ENCODE data around the gene SLC46A1. TPM values are rescaled to one million over a fixed set of nuclear protein-coding genes. Genes with fewer than 3 reads are reported as not detected.

SLC46A1 gene
- total RNA-seq, 3 donors from 2014 or later = 11.2 to 22.7 (median 12.5) TPM

DNA sequence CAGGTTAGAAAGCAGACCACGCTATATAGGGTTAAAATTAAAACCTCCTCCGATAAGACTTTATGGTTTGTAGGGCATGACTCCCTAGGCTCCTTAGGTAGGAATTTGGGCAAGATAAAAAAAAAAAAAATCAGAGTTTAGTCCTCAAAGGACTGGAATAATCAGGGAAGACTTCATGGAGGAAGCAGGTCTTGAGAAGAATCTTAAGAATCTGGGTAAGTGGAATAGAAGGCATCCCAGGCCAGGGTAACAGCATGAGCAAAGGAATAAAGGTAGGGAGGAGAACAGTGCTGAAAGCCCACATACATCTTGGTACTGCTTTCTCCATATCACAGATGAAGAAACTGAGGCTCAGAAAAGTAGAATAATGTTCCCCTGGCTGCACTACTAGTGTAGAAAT is 15.4 kb downstream of the SLC46A1 start:
- intact Hi-C loops (cut with DNase I; ENCODE audit: low total_unique reads) = no loop called here
- H3K27ac ChIP-seq = no peak overlapping the region
- no peaks in the 10 kb centered on the region for H3K9me3 ChIP-seq
- DNase-seq (ENCODE audit: low spot score in 2 of 2) = no peak
- TF ChIP-seq, protein P1, sequence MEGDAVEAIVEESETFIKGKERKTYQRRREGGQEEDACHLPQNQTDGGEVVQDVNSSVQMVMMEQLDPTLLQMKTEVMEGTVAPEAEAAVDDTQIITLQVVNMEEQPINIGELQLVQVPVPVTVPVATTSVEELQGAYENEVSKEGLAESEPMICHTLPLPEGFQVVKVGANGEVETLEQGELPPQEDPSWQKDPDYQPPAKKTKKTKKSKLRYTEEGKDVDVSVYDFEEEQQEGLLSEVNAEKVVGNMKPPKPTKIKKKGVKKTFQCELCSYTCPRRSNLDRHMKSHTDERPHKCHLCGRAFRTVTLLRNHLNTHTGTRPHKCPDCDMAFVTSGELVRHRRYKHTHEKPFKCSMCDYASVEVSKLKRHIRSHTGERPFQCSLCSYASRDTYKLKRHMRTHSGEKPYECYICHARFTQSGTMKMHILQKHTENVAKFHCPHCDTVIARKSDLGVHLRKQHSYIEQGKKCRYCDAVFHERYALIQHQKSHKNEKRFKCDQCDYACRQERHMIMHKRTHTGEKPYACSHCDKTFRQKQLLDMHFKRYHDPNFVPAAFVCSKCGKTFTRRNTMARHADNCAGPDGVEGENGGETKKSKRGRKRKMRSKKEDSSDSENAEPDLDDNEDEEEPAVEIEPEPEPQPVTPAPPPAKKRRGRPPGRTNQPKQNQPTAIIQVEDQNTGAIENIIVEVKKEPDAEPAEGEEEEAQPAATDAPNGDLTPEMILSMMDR (IDR thresholded peaks at IDR 0.05) = no peak
- TF ChIP-seq POLR2A (IDR thresholded peaks at IDR 0.05) (no peak), POLR2AphosphoS5 (IDR thresholded peaks at IDR 0.05) (no peak)
- no peak overlapping the region for H3K4me3 ChIP-seq
- H3K36me3 ChIP-seq = no peaks in the 10 kb centered on the region
- H3K27me3 ChIP-seq = no peaks in the 10 kb centered on the region
- no peaks in the 10 kb centered on the region for H3K4me1 ChIP-seq

DNA sequence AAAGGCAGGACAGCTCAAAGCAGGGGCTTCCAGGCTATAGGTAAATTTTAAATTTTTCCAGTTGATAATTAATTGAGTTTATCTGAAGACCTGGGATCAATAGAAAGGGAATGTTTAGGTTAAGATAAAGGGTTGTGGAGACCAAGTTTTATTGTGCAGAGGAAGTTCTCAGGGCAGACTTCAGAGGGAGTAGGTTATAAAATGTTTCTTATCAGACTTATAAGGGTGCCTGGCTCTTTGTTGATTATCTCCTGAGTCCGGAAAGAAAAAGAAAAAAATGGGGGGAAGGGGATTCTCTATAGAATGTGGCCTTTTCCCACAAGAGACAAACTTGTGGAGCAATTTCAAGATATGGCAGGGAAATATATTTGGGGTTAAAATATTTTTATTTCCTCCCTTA is 15.9 kb downstream of the SLC46A1 start:
- intact Hi-C loops (cut with DNase I; ENCODE audit: low total_unique reads) = no loop called here
- no peaks in the 10 kb centered on the region for H3K4me1 ChIP-seq
- H3K27me3 ChIP-seq = no peaks in the 10 kb centered on the region
- no peak for TF ChIP-seq POLR2AphosphoS5 (IDR thresholded peaks at IDR 0.05)
- TF ChIP-seq, protein P1 (IDR thresholded peaks at IDR 0.05) = no peak
- no peaks in the 10 kb centered on the region for H3K36me3 ChIP-seq
- no peak overlapping the region for H3K4me3 ChIP-seq
- no peaks in the 10 kb centered on the region for H3K9me3 ChIP-seq
- DNase-seq (ENCODE audit: low spot score in 2 of 2) = no peak
- H3K27ac ChIP-seq = no peak overlapping the region

DNA sequence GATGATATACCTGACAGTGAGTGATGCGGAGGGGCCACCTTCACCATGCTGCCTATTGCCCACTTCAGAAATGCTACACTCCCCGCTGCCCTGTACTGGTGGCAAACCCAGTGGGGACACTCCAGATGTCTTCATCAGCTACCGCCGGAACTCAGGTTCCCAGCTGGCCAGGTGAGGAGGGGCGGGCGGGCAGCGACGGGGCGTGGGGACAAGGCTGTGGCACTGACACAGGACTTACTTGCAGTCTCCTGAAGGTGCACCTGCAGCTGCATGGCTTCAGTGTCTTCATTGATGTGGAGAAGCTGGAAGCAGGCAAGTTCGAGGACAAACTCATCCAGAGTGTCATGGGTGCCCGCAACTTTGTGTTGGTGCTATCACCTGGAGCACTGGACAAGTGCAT is 17.9 kb downstream of the SLC46A1 start:
- TF ChIP-seq POLR2AphosphoS5 (IDR thresholded peaks at IDR 0.05) = no peak
- Histone ChIP-seq H3K27ac (no peak overlapping the region), H3K4me1 (no peaks in the 10 kb centered on the region), H3K9me3 (no peaks in the 10 kb centered on the region), H3K27me3 (no peaks in the 10 kb centered on the region), H3K36me3 (no peaks in the 10 kb centered on the region), H3K4me3 (no peak overlapping the region)
- intact Hi-C loops (cut with DNase I; ENCODE audit: low total_unique reads) = no loop called here
- peak in 1 of 2 donors; percentile 35 for DNase-seq (ENCODE audit: low spot score in 2 of 2)

DNA sequence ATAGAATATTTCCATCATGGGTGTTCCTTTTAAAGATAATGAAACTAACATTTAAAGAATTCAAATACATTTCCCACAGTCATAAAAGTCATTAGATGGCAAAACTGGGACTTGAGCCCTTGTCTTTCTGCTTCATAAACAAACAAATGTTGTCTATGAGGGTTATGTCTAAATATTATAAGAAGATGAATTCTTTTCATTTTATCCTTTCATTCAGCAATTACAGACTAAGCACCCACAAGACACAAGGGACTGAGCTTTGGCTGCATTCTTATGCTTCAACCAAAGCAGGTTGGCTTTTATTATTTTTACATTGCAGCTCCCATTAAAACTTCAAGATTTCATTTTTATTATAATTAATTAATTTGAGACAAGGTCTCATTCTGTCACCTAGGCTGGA is 19.6 kb downstream of the SLC46A1 start:
- Histone ChIP-seq H3K27me3 (no peaks in the 10 kb centered on the region), H3K9me3 (no peaks in the 10 kb centered on the region), H3K4me3 (no peak overlapping the region), H3K27ac (no peak overlapping the region), H3K36me3 (no peaks in the 10 kb centered on the region), H3K4me1 (no peaks in the 10 kb centered on the region)
- intact Hi-C loops (cut with DNase I; ENCODE audit: low total_unique reads) = no loop called here
- TF ChIP-seq POLR2A (IDR thresholded peaks at IDR 0.05) (no peak), POLR2AphosphoS5 (IDR thresholded peaks at IDR 0.05) (no peak)
- TF ChIP-seq, protein P1 (IDR thresholded peaks at IDR 0.05) = no peak
- no peak for DNase-seq (ENCODE audit: low spot score in 2 of 2)

DNA sequence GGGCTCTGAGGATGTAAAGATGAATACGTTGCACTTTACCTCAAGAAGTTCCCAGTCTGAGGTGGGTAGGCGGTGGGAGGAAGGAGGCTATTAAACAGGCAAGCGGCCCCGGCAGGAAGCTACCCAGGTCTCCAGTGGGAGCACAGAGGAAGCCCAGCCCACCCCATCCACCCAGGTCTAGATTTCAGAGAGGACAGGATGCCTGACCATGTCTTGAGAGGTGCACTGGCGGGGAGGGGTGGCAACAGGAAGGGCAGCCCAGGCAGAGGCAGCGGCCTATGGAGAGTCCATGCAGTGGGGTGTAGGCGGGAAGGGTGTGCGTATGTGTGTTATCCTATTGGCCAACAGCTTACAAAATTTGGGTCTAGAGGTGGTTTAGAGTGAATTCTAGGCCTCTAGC is 20.6 kb downstream of the SLC46A1 start:
- no peak for TF ChIP-seq POLR2AphosphoS5 (IDR thresholded peaks at IDR 0.05)
- TF ChIP-seq, protein P1 (IDR thresholded peaks at IDR 0.05) = no peak
- H3K36me3 ChIP-seq = no peaks in the 10 kb centered on the region

DNA sequence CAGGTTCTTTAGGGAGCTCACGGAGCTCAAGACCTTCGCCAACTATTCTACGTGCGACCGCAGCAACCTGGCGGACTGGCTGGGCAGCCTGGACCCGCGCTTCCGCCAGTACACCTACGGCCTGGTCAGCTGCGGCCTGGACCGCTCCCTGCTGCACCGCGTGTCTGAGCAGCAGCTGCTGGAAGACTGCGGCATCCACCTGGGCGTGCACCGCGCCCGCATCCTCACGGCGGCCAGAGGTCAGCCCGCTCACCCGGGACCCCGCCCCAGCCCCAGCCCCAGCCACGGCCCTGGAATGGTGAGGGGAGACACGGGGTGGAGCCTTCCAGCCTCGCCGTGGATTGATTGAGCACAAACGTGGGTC is 21.0 kb downstream of the SLC46A1 start:
- H3K27ac ChIP-seq = no peak overlapping the region
- intact Hi-C loops (cut with DNase I; ENCODE audit: low total_unique reads) = no loop called here
- peak in 1 of 2 donors; percentile 50 for DNase-seq (ENCODE audit: low spot score in 2 of 2)

More for the DNA sequence above, 20.6 kb downstream of the SLC46A1 start:
- DNase-seq (ENCODE audit: low spot score in 2 of 2) = peak in 1 of 2 donors; percentile 49
- Histone ChIP-seq H3K27ac (no peak overlapping the region), H3K4me3 (peak overlapping the region; percentile 41 to 57 (median 42)), H3K9me3 (no peaks in the 10 kb centered on the region), H3K4me1 (no peaks in the 10 kb centered on the region), H3K27me3 (no peaks in the 10 kb centered on the region)
- intact Hi-C loops (cut with DNase I; ENCODE audit: low total_unique reads) = no loop called here

More for the DNA sequence above, 21.0 kb downstream of the SLC46A1 start:
- H3K4me3 ChIP-seq = peak overlapping the region; percentile 41 to 57 (median 42)
- no peaks in the 10 kb centered on the region for H3K9me3 ChIP-seq
- TF ChIP-seq, protein P1 (IDR thresholded peaks at IDR 0.05) = no peak
- TF ChIP-seq POLR2AphosphoS5 (IDR thresholded peaks at IDR 0.05) (no peak), POLR2A (IDR thresholded peaks at IDR 0.05) (no peak)
- H3K4me1 ChIP-seq = no peaks in the 10 kb centered on the region
- no peaks in the 10 kb centered on the region for H3K27me3 ChIP-seq
- H3K36me3 ChIP-seq = no peaks in the 10 kb centered on the region
